ENCODE measurements around the gene TAC1.
"Not testable (repeated sequence)": the region's sequence is repeated elsewhere in the genome, so short reads cannot be mapped to it uniquely, and the experiment has no call there.

TAC1 gene, protein sequence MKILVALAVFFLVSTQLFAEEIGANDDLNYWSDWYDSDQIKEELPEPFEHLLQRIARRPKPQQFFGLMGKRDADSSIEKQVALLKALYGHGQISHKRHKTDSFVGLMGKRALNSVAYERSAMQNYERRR

DNA sequence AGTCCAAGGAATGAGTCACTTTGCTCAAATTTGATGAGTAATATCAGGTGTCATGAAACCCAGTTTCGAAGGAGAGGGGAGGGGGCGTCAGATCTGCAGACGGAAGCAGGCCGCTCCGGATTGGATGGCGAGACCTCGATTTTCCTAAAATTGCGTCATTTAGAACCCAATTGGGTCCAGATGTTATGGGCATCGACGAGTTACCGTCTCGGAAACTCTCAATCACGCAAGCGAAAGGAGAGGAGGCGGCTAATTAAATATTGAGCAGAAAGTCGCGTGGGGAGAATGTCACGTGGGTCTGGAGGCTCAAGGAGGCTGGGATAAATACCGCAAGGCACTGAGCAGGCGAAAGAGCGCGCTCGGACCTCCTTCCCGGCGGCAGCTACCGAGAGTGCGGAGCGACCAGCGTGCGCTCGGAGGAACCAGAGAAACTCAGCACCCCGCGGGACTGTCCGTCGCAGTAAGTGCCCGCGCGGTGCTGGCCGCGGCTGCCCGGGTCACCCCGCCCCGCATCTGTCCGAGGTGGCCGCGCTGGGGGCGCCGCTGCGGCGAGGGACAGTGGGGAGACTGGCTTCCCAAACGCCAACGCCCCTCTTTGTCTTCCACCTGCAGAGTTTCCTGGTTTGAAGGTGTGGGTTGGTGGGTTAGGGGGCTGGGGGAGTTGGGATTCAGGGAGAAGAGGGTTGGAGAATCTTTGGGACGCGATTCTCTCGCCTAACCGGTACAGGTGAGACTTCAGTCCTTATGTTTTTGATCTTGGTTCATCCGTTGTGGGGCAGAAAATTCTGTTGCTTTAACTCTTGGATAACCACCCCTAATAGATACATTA lies at the start of gene TAC1:
TSS of gene TAC1 (plus strand) at position 351 of the 829 bp plus-strand sequence. CDS start 527 bp downstream, outside the sequence.
- DNase-seq (ENCODE audit: low read depth in 2 of 2, low spot score in 1 of 2) = no peak

DNA sequence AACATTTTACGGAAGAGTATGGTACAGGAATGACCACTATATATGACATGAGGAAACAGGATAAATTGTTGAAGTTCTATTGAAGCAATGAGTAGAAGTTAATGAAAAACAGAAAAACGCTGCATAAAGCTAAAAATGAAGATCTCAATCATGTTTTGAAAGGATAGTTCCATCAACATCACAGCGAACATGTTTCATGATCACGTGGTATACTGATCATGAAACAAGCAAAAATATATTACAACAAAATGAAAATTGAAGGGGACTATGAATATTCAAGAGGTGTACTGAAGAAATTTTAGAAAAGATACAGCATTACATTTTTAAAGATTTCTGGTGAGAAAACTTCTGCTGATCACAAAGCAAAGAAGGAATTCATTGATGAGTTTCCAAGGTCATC lies 45.9 kb upstream of the TAC1 start:
- no peak for DNase-seq (ENCODE audit: low read depth in 2 of 2, low spot score in 1 of 2)

DNA sequence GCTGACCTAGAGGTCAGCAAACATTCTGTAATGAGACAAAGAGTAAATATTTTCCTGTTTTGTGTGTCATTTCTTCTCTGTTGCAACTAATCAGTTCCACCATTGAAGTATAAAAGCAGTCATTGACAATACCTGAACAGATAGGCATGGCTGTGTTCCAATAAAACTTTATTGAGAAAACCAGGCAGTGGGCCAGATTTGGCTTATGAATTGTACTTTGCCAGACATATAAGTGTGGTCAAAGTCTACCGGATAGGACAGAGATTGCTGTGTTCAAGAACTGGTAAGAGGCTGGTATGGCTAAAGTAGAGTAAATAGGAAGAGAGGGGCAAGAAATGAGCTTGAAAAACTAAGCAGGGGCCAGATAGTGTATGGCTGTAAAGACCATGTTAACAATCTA lies 38.3 kb upstream of the TAC1 start:
- DNase-seq (ENCODE audit: low read depth in 2 of 2, low spot score in 1 of 2) = no peak

DNA sequence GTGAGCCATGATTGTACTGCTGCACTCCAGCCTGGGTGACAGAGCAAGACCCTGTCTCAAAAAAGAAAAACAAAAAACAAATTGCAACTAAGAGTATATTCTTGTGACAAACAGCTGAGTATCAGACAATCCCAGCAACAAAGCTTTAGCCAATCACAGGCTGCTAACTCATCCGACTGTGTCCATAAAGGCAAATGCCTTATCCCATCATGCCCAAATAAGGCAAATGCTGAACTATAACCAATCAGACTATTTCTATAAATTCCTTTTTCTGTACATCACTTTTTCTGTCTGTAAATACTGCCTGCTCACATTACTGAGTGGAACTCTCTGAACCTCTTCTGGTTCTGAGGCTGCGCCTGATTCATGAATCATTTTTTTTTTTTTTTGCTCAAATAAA lies 37.5 kb upstream of the TAC1 start:
- DNase-seq (ENCODE audit: low read depth in 2 of 2, low spot score in 1 of 2) = no peak

DNA sequence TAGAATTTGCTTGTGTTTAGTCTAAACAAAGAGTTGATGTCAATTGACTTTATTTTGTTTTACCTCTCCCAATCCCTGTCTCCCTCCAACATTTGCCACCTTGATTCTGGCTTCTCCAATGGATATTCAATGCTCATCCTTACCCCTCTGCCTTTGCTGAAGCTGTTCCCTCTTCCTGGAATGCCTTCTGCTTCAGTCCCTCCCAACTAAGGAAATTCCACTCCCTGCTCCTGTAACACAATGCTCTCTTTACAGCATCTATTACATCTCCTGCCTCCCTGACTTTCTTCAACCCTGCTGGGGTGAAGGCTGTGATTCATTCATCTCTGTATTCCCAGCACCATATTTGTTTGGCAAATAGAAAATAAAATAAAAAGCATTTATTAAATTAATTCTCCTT lies 34.5 kb upstream of the TAC1 start:
- DNase-seq (ENCODE audit: low read depth in 2 of 2, low spot score in 1 of 2) = no peak

DNA sequence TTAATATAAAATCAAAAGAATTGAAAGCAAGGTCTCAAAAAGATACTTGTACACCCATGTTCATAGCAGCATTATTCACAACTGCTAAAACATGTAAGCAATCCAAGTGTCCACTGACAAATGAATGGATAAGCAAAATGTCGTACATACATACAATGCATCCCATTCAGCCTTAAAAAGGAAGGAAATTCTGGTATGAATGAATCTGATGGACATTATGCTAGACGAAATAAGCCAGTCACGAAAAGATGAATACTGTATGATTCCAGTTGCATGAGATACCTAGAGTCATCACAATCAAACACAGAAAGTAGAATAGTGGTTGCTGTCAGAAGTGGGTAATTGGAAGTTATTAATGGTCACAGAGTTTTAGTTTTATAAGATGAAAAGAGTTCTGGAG lies 9.5 kb upstream of the TAC1 start:
- DNase-seq (ENCODE audit: low read depth in 2 of 2, low spot score in 1 of 2) = no peak

DNA sequence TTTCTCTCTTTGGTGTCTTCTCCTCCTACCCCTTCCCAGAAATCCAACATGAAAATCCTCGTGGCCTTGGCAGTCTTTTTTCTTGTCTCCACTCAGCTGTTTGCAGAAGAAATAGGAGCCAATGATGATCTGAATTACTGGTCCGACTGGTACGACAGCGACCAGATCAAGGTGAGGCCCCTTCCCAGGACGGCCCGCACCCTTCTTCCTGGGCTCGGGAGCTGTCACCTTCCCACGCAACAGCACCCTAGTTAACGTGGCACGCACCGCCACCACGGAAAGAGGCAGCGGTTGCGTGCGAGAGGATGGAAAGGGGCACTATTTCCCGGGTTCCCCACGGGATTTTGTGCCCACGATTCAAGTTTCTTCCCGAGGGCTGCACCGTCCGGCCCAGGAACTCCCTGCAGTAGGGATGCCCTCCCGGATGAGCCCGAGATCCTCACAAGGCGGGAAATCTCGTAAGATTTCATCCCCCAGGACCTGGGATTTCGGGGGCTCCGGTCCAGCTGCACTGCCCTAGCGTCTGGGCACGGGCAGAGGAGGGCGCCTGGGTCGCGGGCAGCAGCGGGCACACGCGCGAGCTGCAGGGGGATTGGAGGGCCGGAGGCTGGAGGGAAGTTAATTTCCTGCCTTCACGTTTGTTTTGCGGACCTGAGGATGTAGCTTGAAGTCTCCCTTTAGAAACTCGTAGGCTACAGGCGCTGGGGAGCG lies 834 bp downstream of the TAC1 start:
- DNase-seq (ENCODE audit: low read depth in 2 of 2, low spot score in 1 of 2) = no peak

DNA sequence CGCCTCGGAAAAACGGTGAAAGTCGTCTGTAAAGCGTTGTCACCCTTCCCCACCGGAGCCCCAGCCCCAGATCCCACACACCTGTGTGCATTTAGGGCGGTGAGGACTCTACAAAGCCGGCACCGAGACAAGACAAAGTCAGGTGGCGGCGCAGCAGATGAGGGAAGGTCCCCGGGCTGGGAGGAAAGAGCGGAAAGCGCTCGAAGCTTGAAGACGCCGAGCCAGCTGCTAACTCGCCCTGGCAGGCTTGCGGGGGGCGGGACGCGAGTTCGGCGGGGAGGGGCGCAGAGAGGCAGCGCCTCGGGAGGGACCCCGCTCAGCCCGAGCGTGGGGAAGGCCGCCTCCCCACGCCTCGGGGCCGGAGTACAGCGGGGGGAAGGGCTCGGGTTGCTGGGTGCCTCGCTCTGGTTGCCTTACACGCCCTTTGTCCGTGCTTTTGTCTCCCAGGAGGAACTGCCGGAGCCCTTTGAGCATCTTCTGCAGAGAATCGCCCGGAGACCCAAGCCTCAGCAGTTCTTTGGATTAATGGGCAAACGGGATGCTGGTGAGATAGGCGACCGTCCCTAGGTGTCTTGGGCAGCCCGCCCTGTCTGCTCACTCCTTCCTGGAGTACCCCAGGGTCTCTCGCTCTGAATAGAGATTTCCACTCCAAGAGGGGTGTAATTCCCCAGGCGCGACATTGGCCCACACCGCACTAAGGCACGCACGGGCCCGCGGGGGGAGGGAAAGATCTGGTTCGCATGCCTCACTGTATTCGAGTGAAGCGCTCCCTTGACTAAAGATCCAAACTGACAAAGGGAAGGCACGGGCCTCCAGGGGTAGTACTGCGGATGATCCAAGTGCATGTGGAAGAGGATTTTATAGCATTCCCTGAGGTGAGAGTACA lies 1.6 kb downstream of the TAC1 start:
- no peak for DNase-seq (ENCODE audit: low read depth in 2 of 2, low spot score in 1 of 2)

DNA sequence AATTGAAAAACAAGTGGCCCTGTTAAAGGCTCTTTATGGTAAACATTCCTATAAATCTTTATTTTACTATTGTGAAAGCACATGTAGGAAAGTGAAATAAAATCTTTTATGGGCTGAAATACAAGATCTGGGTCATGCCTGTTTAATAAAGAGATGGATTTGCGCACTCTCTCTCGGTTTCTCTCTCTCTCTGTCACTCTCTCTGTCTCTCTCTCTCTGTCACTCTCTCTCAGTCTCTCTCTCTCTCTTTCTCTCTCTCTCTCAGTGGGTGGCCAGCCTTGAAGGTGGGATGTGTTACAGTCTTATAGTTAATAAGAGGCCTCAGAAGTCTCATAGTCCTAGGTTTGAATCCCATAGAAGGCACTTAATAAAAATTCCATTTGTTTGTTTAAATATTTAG lies 2.4 kb downstream of the TAC1 start:
- no peak for DNase-seq (ENCODE audit: low read depth in 2 of 2, low spot score in 1 of 2)

DNA sequence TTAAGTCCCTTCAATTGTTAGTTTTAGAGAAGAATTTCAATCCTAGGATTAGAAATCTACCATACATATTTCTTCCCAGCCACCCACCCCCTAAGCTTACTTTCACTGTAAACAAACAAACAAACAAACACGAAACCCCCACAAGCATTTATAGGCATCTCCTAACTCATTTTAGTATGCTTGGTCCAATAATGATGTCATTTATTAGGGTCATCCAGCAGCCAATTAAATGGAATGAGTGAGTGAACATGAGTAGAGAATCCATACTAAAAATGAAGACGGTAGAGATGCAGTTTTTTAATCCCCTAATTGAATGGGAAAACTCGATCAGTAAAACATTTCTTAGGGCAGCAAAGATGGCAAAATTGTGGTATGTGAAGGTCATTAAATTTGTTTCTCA lies 3.2 kb downstream of the TAC1 start:
- DNase-seq (ENCODE audit: low read depth in 2 of 2, low spot score in 1 of 2) = no peak

DNA sequence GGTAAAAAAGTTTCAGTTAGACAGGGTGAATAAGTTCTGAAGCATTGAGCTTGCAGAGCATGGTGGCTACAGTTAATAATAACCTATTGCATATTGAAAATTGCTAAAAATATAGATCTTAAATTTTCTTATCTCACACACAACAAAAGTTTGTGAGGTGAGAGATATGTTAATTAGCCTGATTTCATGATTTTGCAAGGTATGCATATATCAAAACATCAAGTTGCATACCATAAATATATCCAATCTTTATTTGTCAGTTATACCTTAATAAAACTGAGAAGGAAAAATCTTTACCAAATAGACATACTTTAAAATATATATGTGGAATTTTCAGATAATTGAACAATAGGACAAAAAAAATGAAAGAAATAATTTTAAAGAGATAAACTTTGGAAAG lies 16.6 kb downstream of the TAC1 start:
- no peak for DNase-seq (ENCODE audit: low read depth in 2 of 2, low spot score in 1 of 2)

DNA sequence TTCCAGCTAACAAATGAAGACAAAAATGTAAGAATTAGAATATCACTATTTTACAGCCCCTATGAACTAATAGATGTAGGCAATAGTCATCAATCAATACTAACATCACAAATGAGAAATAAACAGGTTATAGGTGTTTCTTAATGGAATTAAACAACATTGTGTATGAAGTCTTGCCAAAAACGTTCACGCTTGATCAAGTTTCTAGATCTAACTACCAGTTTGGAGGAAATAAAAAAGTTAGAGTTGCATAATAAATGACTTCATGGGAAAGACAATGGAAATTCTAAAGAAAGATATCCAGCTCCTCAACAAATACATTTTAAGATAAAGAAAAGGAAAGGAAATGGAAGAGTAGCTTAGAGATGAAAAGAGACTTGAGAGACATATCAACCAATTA lies 19.7 kb downstream of the TAC1 start:
- DNase-seq (ENCODE audit: low read depth in 2 of 2, low spot score in 1 of 2) = no peak

DNA sequence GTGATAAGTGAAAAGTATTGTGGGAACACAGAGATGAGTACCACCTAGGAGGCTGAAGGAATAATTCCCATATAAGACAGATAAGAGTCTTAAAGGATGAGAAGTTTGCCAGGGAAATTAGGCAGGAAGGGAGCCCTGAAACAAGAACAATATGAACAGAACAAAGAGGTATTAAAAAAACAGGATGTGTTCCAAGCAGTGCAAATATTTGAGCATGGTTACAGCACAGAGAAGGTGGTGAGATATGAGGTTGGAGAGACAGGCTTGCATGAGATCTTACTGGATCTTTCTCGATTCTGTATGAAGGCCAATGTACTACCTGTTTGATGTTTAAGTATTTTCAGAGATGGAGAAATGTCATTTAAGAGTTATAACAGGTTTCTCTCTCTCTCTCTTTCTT lies 20.3 kb downstream of the TAC1 start:
- DNase-seq (ENCODE audit: low read depth in 2 of 2, low spot score in 1 of 2) = no peak

DNA sequence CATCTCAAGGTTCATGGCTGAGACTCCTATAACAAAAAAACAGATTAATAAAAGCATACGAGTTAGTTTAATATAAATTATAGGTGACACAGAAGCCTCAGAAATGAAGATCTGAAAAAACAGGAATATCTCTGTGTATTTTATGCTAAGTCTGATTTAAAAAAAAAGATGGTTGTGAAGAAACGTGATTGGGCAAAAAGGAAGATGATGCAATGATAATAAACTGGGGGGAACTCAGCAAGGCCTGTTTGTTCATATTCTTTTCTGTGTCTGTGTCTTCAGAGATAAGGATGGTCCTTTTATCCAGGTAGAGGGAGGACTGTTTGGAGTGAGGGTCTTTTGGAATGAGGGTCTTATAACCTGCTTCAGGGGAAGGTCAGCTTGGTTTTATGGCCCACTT lies 25.9 kb downstream of the TAC1 start:
- DNase-seq (ENCODE audit: low read depth in 2 of 2, low spot score in 1 of 2) = no peak

DNA sequence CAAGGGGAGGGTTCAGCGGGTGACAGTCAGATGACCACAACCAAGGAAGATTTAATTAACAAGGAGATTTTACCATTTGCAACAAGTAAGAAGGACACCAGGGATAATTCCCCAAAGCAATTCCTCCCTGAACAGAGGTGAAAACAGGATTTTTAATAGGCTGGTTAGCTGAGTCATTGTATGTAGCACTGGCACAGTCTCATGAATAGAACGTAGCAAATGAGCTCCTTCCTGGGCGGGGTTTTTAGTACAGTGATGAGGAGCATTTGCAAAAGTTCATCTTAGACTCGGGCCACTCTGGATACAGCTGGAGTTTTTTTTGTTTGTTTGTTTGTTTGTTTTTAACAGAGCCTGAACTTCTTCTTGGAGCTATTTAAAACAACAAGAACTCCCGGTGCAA lies 39.0 kb downstream of the TAC1 start:
- DNase-seq (ENCODE audit: low read depth in 2 of 2, low spot score in 1 of 2) = no peak

DNA sequence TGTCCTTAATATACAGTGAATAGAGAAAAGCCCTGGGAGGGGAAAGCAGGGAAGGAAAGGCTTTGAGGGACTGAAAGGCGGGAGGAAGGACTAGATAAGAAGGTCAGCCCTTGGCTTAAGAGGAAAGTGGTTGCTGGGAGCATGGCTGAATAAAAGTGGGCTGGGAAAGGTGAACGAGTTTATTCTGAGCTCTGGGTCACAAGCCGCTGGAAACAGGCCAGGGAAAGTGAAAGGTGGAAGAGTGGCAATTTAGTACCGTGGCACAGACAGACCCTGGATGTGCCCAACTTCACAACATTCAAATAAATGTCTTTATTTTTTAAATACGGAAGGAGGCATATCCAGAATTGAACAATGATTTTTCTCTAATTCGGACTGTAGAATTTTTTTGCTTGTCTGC lies 39.7 kb downstream of the TAC1 start:
- no peak for DNase-seq (ENCODE audit: low read depth in 2 of 2, low spot score in 1 of 2)

DNA sequence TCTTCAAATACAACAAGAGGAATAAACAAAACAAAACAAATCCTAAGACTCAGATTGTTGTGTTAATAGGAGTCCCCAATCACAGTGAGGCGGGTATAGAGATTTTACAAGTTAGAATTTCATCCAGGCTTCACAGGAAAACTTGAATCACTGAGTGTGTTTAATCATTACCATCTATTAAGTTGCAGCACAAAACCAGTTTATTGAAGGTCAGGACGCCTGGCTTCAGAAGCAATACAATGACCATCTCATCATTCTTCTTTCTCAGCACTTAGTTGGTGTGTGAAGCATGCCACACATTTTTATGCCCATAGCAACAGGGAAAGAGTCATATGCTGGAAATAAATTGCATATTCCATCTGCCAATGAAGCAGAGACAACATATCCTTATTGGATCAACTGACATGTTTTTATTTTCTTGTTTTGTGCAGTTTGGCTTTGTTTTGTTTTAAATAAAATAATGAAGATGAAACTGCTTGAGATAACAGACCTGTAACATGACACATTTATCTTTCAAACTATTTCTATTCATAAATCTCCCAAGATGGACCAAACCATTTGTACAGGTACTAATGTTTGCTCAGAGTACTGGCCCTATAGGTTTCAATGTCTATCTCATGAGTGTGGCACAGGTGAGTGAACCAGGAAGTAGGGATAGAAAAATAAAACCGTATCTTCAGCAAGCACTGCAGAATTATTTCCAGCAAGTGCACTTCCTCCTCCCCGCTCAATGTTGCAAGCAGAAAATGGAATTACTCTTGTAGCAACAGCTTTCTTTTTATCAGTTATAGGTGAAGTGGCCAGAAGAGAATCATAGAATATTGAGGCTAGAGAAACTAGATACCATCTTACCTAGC lies 40.4 kb downstream of the TAC1 start:
- DNase-seq (ENCODE audit: low read depth in 2 of 2, low spot score in 1 of 2) = no peak

DNA sequence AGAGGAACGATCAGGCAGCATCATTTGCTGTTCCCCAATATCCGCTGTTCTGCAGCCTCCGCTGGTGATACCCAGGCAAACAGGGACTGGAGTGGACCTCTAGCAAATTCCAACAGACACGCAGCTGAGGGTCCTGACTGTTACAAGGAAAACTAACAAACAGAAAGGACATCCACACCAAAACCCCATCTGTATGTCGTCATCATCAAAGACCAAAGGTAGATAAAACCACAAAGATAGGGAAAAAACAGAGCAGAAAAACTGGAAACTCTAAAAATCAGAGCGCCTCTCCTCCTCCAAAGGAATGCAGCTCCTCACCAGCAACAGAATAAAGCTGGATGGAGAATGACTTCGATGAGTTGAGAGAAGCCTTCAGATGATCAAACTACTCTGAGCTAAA lies 54.5 kb downstream of the TAC1 start:
- not testable (repeated sequence) for DNase-seq (ENCODE audit: low read depth in 2 of 2, low spot score in 1 of 2)

Measured in stimulated activated CD8-positive, alpha-beta memory T cell treated with anti-CD3 and anti-CD28 coated beads, Interleukin-4, amount 100 ng/mL, for 1 hour (primary cell).